Thoracic aorta (tissue), 2 donors: ENCODE data around the gene CHMP2A. TPM values are rescaled to one million over a fixed set of nuclear protein-coding genes. Genes with fewer than 3 reads are reported as not detected.

ENCODE experiments used
- ATAC-seq: fragments of 150-250 bp; one replicate; pipeline ENCODE4 v1.8.0; 2017; ENCODE audit warnings: low read depth; ENCODE audit not compliant: insufficient number of reproducible peaks, low FRiP score
- DNase-seq: peaks from one replicate; pipeline ENCODE4 v3.0.0-alpha.2; 2020; ENCODE audit warnings: low spot score
- H3K27ac ChIP-seq, 2 donors: fragments of 200-600 bp; sonication (generic); 1 replicate in 1 of 2; 2 replicates in 1 of 2; pipeline ENCODE4 v1.5.1; 2016; ENCODE audit warnings: mild to moderate bottlenecking in 2 of 2, moderate library complexity in 2 of 2
- H3K27me3 ChIP-seq: fragments of 200-600 bp; sonication (generic); replicated peaks from 2 replicates; pipeline ENCODE4 v1.6.0; 2016; ENCODE audit warnings: mild to moderate bottlenecking; ENCODE audit not compliant: insufficient read depth
- H3K36me3 ChIP-seq: fragments of 200-600 bp; sonication (generic); one replicate; pipeline ENCODE4 v1.5.1; 2016
- H3K4me1 ChIP-seq, 2 donors: fragments of 200-600 bp; sonication (generic); 1 replicate in 1 of 2; 2 replicates in 1 of 2; pipeline versions ENCODE4 v1.5.1 to v1.6.0; 2016; ENCODE audit warnings: low read depth in 2 of 2, mild to moderate bottlenecking in 1 of 2; ENCODE audit not compliant: control insufficient read depth in 1 of 2
- H3K4me3 ChIP-seq: fragments of 200-600 bp; sonication (generic); 2 replicates; pipeline ENCODE4 v1.5.1; 2016; ENCODE audit warnings: mild to moderate bottlenecking
- H3K9me3 ChIP-seq: fragments of 200-600 bp; sonication (generic); 2 replicates; pipeline ENCODE4 v1.5.1; 2016
- total RNA-seq, 2 donors: library from RNA; depleted of rRNA; stranded (reverse); fragments of >200 nt; gene quantifications; one replicate each; pipeline versions ENCODE4 v1.1.0 to v1.2.3, GENCODE V29; 2016
- TF ChIP-seq, protein P1 (sequence below): fragments of 200-600 bp; sonication (generic); IDR thresholded peaks from one replicate; pipeline ENCODE4 v1.5.1; 2019; ENCODE audit warnings: antibody characterized with exemption

CHMP2A gene
- total RNA-seq, 2 donors from 2014 or later, result 90.3 to 98.8 TPM

DNA sequence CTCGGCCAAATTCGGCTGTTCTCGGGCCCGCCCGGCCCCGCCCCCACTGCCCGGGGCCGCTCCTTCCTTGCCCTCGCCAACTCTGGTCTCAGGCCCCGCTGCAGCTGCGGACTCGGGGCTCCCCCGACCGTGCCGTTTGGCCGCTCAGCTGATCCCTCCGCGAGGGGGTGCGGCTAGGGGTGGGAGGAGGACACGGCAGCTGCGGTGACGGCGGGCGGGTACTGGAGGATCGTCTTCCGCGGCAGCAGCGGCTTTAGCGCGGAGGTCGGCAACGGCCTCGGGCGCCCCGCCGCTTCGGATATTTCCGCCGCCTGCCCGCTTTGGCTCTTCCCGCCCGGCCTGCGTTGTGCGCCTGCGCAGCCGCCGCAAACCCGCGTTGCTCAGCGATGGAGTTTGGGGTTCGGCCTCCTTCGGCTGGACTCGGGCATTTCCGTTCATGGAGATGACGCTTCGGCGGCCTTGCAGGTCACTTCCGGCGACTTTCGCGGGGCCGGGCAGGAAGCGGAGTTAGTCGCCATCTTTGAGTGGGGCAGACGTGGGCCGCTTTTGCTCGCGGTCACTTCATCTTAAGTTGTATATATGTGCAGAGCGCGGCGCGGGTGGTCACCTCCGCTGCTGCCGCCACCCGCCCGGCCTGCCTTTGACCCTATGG, 3.8 kb upstream of the CHMP2A start:
- H3K4me1 ChIP-seq, result peaks cover 39 to 70% of the 10 kb centered on the region in 2 donors
- TF ChIP-seq, protein P1, sequence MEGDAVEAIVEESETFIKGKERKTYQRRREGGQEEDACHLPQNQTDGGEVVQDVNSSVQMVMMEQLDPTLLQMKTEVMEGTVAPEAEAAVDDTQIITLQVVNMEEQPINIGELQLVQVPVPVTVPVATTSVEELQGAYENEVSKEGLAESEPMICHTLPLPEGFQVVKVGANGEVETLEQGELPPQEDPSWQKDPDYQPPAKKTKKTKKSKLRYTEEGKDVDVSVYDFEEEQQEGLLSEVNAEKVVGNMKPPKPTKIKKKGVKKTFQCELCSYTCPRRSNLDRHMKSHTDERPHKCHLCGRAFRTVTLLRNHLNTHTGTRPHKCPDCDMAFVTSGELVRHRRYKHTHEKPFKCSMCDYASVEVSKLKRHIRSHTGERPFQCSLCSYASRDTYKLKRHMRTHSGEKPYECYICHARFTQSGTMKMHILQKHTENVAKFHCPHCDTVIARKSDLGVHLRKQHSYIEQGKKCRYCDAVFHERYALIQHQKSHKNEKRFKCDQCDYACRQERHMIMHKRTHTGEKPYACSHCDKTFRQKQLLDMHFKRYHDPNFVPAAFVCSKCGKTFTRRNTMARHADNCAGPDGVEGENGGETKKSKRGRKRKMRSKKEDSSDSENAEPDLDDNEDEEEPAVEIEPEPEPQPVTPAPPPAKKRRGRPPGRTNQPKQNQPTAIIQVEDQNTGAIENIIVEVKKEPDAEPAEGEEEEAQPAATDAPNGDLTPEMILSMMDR, result no peak
- H3K4me3 ChIP-seq, result peak overlapping the region; percentile 95
- peak; percentile 94 for DNase-seq
- peak overlapping the region; percentile 99 to 100 for H3K27ac ChIP-seq
- peaks cover 9% of the 10 kb centered on the region for H3K36me3 ChIP-seq
- no peaks in the 10 kb centered on the region for H3K27me3 ChIP-seq
- no peaks in the 10 kb centered on the region for H3K9me3 ChIP-seq
- peak; percentile 75 for ATAC-seq

DNA sequence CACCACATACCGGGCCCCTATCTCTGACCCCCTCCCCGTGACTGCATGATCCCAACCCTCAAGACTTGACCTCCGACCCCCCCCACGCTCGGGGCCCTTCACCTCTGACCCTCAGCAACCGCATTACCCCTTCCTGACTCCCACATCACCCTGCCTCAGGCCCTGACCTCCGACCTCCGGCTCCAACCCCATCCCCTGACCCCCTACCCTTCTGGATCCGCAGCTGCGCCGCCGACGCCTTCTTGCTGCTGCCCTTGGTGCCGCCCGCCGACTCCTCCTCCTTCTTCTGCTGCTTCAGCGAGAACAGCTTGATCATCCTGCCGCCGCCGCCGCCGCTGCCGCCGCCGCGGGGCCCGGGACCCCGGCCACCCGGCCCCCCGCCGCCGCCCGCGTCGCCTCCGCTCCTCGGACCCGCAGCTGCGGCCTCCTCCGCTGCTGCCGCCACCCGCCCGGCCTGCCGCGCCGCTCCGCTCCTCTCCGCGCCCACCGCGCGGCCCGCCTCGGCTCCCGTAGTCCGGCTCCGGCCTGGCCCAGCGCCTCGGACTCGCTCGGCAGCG, 3.2 kb upstream of the CHMP2A start, which contains the start of gene UBE2M:
Gene UBE2M, minus strand, starts transcription at position 546 of the 557 bp plus-strand sequence. Its CDS starts 230 bp downstream, at position 316.
- peak within 1 kb of the TSS; percentile 95 for H3K4me3 ChIP-seq
- H3K4me1 ChIP-seq, result peaks cover 39 to 71% of the 10 kb centered on the region in 2 donors
- peak; percentile 49 for ATAC-seq
- TF ChIP-seq, protein P1, result no peak
- no peaks in the 10 kb centered on the region for H3K27me3 ChIP-seq
- no peaks in the 10 kb centered on the region for H3K9me3 ChIP-seq
- peak within 1 kb of the TSS; percentile 99 to 100 for H3K27ac ChIP-seq
- no peak for DNase-seq
- peaks cover 9% of the 10 kb centered on the region for H3K36me3 ChIP-seq

DNA sequence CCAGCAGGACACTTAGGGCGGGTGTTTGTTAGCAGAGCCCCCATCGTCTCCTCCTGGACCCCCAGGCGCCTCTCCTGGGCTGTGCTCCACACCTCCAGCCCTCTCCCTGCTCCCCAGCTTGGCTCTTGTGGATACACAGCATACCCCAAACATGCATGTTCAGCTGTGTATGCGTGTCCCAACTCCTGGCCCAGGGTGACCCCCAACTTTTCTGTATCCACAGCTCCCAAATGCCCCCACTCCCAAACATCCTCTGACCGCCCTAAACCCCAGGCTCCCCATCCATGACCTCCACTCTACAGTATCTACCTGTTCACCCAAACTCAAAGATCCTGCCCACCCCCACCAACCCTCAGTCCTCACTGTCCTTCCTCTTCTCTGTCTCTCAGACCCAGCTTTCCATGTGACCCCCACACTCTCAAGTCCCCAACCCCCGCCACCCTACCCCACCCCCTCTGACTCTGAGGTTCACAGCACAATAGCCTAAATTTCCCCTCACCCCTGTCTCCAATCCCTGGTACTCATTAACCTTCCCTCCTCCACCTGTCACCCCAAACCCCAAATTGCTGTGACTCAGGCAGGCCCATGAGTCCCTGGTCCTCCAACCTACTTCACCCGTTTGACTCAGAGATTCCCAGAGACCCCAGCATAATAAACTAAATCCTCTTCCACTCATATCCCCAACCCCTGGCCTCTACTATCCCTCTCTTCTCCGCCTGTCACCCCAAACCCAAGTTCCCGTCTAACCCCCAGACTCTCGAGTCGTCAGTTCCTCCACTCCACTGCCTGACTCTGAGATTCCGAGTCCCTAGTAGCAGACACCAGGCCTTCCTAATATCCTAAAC, 2.5 kb upstream of the CHMP2A start:
- no peaks in the 10 kb centered on the region for H3K9me3 ChIP-seq
- no peaks in the 10 kb centered on the region for H3K27me3 ChIP-seq
- H3K4me3 ChIP-seq, result peak overlapping the region; percentile 95
- H3K4me1 ChIP-seq, result peaks cover 36 to 64% of the 10 kb centered on the region in 2 donors
- H3K27ac ChIP-seq, result peak overlapping the region; percentile 99 to 100
- H3K36me3 ChIP-seq, result peaks cover 13% of the 10 kb centered on the region
- ATAC-seq, result no peak
- TF ChIP-seq, protein P1, result no peak
- no peak for DNase-seq

DNA sequence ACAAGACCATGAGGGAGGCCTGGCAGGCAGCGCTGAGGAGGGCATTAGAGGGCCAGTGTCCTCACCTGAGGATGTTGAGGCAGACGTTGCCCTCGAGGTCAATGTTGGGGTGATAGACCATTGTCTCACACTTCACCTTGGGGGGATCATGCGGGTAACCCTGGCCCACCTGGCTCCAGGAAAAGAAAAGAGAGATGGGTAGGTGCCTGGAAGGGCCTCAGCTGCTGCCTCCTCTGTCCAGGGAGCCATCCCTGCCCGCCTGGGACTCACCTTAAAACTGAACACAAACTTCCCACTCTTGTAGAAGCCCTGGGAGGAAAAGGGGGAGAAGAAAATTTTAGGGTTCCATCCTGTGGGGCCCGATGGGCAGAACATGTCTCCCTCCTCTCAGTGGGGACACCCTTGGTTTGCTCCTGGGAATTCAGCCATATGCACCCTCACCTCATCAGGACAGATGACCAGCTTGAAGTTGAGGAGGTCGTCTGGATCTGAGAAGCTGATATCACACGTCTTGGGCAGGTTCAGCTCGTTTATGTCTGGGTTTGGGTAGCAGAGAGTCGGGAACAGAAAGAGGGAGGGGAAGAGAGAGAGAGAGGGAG, 1.8 kb upstream of the CHMP2A start:
- TF ChIP-seq, protein P1, result no peak
- DNase-seq (no peak), ATAC-seq (no peak)
- Histone ChIP-seq H3K4me1 (peaks cover 30 to 57% of the 10 kb centered on the region in 2 donors), H3K27me3 (no peaks in the 10 kb centered on the region), H3K9me3 (no peaks in the 10 kb centered on the region), H3K27ac (peak overlapping the region; percentile 99 to 100), H3K36me3 (peaks cover 20% of the 10 kb centered on the region), H3K4me3 (peak overlapping the region; percentile 95)
